Cardiac septum (tissue), 1 donor: Measurements from ENCODE around the gene SHISA6. TPM values are rescaled to one million over a fixed set of nuclear protein-coding genes. Genes with fewer than 3 reads are reported as not detected.
"Not testable (repeated sequence)": the region's sequence is repeated elsewhere in the genome, so short reads cannot be mapped to it uniquely, and the experiment has no call there.

ENCODE experiments used
- DNase-seq: peaks from one replicate; pipeline ENCODE4 v3.0.0-alpha.2; 2020; ENCODE audit warnings: low spot score
- intact Hi-C: fragments of 100-400 bp; cut with DNase I; formaldehyde crosslinking; loops from one replicate; pipeline ENCODE4 v1.14.0; 2022
- total RNA-seq: library from RNA; stranded (reverse); fragmentation: NEBNext Ultra II Directional; extraction: Animal tissue kit (Norgen Biotek cat#: 25700); gene quantifications from one replicate; pipeline ENCODE4 v1.2.1, GENCODE V29; 2021
- donor health status: DM: no; HTN: no; CAD: no.

The SHISA6 gene
- total RNA-seq, 1 donor from 2014 or later: 0.35 TPM

GRCh38 chr17:11300201-11300600 is 59.2 kb downstream of the SHISA6 start:
- intact Hi-C loops: no loop called here
- DNase-seq: no peak

GRCh38 chr17:11300738-11301137 is 59.7 kb downstream of the SHISA6 start:
- intact Hi-C loops: no loop called here
- DNase-seq: no peak

GRCh38 chr17:11301874-11302273 is 60.9 kb downstream of the SHISA6 start:
- DNase-seq, intact Hi-C loops: not testable (repeated sequence)

- intact Hi-C loops: no loop called here
- no peak for DNase-seq
These were observed 61.6 kb downstream of the SHISA6 start for GRCh38 chr17:11302401-11303186.

- intact Hi-C loops: no loop called here
- no peak for DNase-seq
These were observed 62.9 kb downstream of the SHISA6 start for GRCh38 chr17:11303773-11304394.

GRCh38 chr17:11304568-11304967 is 63.6 kb downstream of the SHISA6 start:
- intact Hi-C loops: no loop called here
- no peak for DNase-seq

- intact Hi-C loops: no loop called here
- DNase-seq: no peak
These were observed 64.5 kb downstream of the SHISA6 start for GRCh38 chr17:11305524-11305923.

- no peak for DNase-seq
- intact Hi-C loops: no loop called here
These were observed 67.5 kb downstream of the SHISA6 start for GRCh38 chr17:11308531-11308930.

- intact Hi-C loops: no loop called here
- no peak for DNase-seq
These were observed 68.0 kb downstream of the SHISA6 start for GRCh38 chr17:11309033-11309432.

- intact Hi-C loops: no loop called here
- no peak for DNase-seq
These were observed 68.8 kb downstream of the SHISA6 start for GRCh38 chr17:11309850-11310249.

GRCh38 chr17:11316451-11316850 is 75.4 kb downstream of the SHISA6 start:
- DNase-seq, intact Hi-C loops: not testable (repeated sequence)

GRCh38 chr17:11318207-11318606 is 77.2 kb downstream of the SHISA6 start:
- intact Hi-C loops: no loop called here
- no peak for DNase-seq

- intact Hi-C loops: loop anchor here (10.0 kb wide), 1 partner anchor 55 kb away; no protein-coding TSS in a partner anchor
- no peak for DNase-seq
These were observed 78.9 kb downstream of the SHISA6 start for GRCh38 chr17:11319894-11320293.

GRCh38 chr17:11324021-11324420 is 83.0 kb downstream of the SHISA6 start:
- intact Hi-C loops: loop anchor here (10.0 kb wide), 1 partner anchor 59 kb away; no protein-coding TSS in a partner anchor
- DNase-seq: no peak

- intact Hi-C loops: loop anchor here (10.0 kb wide), 1 partner anchor 60 kb away; no protein-coding TSS in a partner anchor
- no peak for DNase-seq
These were observed 83.9 kb downstream of the SHISA6 start for GRCh38 chr17:11324846-11325420.

GRCh38 chr17:11326492-11326891 is 85.5 kb downstream of the SHISA6 start:
- no peak for DNase-seq
- intact Hi-C loops: loop anchor here (10.0 kb wide), 1 partner anchor 62 kb away; no protein-coding TSS in a partner anchor

GRCh38 chr17:11328770-11329169 is 87.8 kb downstream of the SHISA6 start:
- intact Hi-C loops: loop anchor here (10.0 kb wide), 1 partner anchor 64 kb away; no protein-coding TSS in a partner anchor
- no peak for DNase-seq

- no peak for DNase-seq
- intact Hi-C loops: no loop called here
These were observed 89.0 kb downstream of the SHISA6 start for GRCh38 chr17:11330006-11330405.

- no peak for DNase-seq
These were observed 89.8 kb downstream of the SHISA6 start for GRCh38 chr17:11330826-11331225.

More at GRCh38 chr17:11330826-11331225, 89.8 kb downstream of the SHISA6 start:
- intact Hi-C loops: no loop called here
